GM12878 (cell line): Measurements from ENCODE around the gene CFAP54. TPM values are rescaled to one million over a fixed set of nuclear protein-coding genes. Genes with fewer than 3 reads are reported as not detected.

ENCODE experiments used
- ATAC-seq: fragments of 200-7000 bp; cut with Tn5 transposase; 3 replicates; pipeline ENCODE4 v1.9.1; 2020; ENCODE audit warnings: mild to moderate bottlenecking, moderate library complexity
- BruUV-seq: library from RNA; stranded (reverse); fragments of 400-500 nt; replicated peaks from 2 replicates; lab custom pipeline; 2021; lab: Mats Ljungman, UMichigan
- CTCF ChIA-PET: fragments of 300-600 bp; sonication (Branson Sonifier 250); formaldehyde crosslinking; extraction: SDS; loops from one replicate; lab custom pipeline; 2021; ENCODE audit warnings: inconsistent platforms; lab: Yijun Ruan, JAX
- POLR2A ChIA-PET: fragments of 350-600 bp; formaldehyde crosslinking; extraction: SDS; loops from one replicate; lab custom pipeline; 2021; ENCODE audit warnings: inconsistent platforms; lab: Charles Lee
- RAD21 ChIA-PET: fragments of 300-600 bp; sonication (Branson Sonifier 250); formaldehyde crosslinking; loops from one replicate; lab custom pipeline; 2023; ENCODE audit warnings: antibody characterized with exemption; ENCODE audit not compliant: unreplicated experiment; lab: Charles Lee
- SMC1A ChIA-PET: fragments of 300-600 bp; sonication (Branson Sonifier 250); formaldehyde crosslinking; loops from one replicate; lab custom pipeline; 2023; ENCODE audit not compliant: unreplicated experiment, uncharacterized antibody; lab: Charles Lee
- DNase-seq: peaks from one replicate; pipeline ENCODE4 v3.0.0-alpha.2; 2011; ENCODE audit warnings: low read depth, low spot score
- FAIRE-seq: peaks from 3 replicates; lab custom pipeline; 2011; peaks lifted over from hg19 to GRCh38; lab: Jason Lieb, UNC
- H2AFZ ChIP-seq: 2 replicates; pipeline ENCODE4 v1.6.0; 2011; ENCODE audit warnings: low read depth, low read length, control low read depth; ENCODE audit not compliant: control insufficient read depth
- H3K27ac ChIP-seq: 2 replicates; pipeline ENCODE4 v1.5.1; 2011; ENCODE audit warnings: control low read depth; ENCODE audit not compliant: control insufficient read depth, insufficient read depth
- H3K27me3 ChIP-seq, 2 experiments: replicated peaks in 1 of 2; 2 replicates each; pipeline versions ENCODE4 v1.6.0 to v1.6.1; 2011; ENCODE audit warnings: low read length in 1 of 2; ENCODE audit not compliant: control insufficient read depth in 2 of 2, insufficient read depth in 2 of 2
- H3K36me3 ChIP-seq, 2 experiments: 2 replicates each; pipeline ENCODE4 v1.5.1; 2011; ENCODE audit warnings: low read length in 1 of 2; ENCODE audit not compliant: control insufficient read depth in 2 of 2, insufficient read depth in 2 of 2
- H3K4me1 ChIP-seq: 2 replicates; pipeline ENCODE4 v1.6.1; 2011; ENCODE audit warnings: mild to moderate bottlenecking, low read length, moderate library complexity, mixed read lengths; ENCODE audit not compliant: control insufficient read depth, insufficient read depth
- H3K4me2 ChIP-seq: 2 replicates; pipeline ENCODE4 v1.6.0; 2011; ENCODE audit warnings: control low read depth; ENCODE audit not compliant: control insufficient read depth, insufficient read depth
- H3K4me3 ChIP-seq: fragments of 200-600 bp; sonication (generic); 2 replicates; pipeline ENCODE4 v1.5.1; 2016
- H3K79me2 ChIP-seq: 2 replicates; pipeline ENCODE4 v1.6.0; 2011; ENCODE audit warnings: low read length; ENCODE audit not compliant: control insufficient read depth, insufficient read depth
- H3K9ac ChIP-seq: 2 replicates; pipeline ENCODE4 v1.8.0; 2011; ENCODE audit warnings: low read length, control low read depth, mixed read lengths; ENCODE audit not compliant: control insufficient read depth, insufficient read depth
- H3K9me3 ChIP-seq: replicated peaks from 3 replicates; pipeline ENCODE4 v1.5.1; 2011; ENCODE audit warnings: mild to moderate bottlenecking, low read length; ENCODE audit not compliant: control insufficient read depth, insufficient read depth
- H4K20me1 ChIP-seq: 2 replicates; pipeline ENCODE4 v1.6.0; 2011; ENCODE audit not compliant: control insufficient read depth, insufficient read depth
- BHLHE40 ChIP-seq, 2 experiments: fragments of 450-650 bp in 1 of 2; IDR thresholded peaks; 2 replicates each; pipeline ENCODE4 v1.6.1; 2011 to 2017; ENCODE audit warnings: low read depth in 2 of 2, borderline replicate concordance in 1 of 2, improper control_type of control experiment in 1 of 2, low read length in 1 of 2, mild to moderate bottlenecking in 1 of 2
- MLLT1 ChIP-seq: fragments of 450-650 bp; IDR thresholded peaks from 2 replicates; pipeline ENCODE4 v1.6.1; 2016; ENCODE audit warnings: mild to moderate bottlenecking
- MTA3 ChIP-seq: IDR thresholded peaks from 2 replicates; pipeline ENCODE4 v1.6.1; 2012; ENCODE audit warnings: low read length, inconsistent platforms, borderline replicate concordance
- PAX5 ChIP-seq: IDR thresholded peaks from 2 replicates; pipeline ENCODE4 v1.6.1; 2011; ENCODE audit warnings: low read depth, low read length, borderline replicate concordance
- SP1 ChIP-seq: IDR thresholded peaks from one replicate; pipeline ENCODE4 v1.6.1; 2011; ENCODE audit warnings: low read depth, low read length
- ZBTB40 ChIP-seq: fragments of 450-650 bp; IDR thresholded peaks from 2 replicates; pipeline ENCODE4 v1.6.1; 2016; ENCODE audit warnings: mild to moderate bottlenecking, moderate library complexity, borderline replicate concordance
- WGBS: methylation state at CpG from one replicate; pipeline ENCODE4 v1.1.6; 2016; ENCODE audit warnings: low lambda C conversion rate; ENCODE audit not compliant: insufficient replicate concordance, insufficient coverage; ENCODE audit errors: missing lambda C conversion rate; 5-methylcytosine and 5-hydroxymethylcytosine counted together
- in situ Hi-C: fragments of 300-500 bp; cut with MboI; formaldehyde crosslinking; loops from 9 replicates; pipeline ENCODE4 v1.14.3; 2018; ENCODE audit warnings: mixed read lengths
- intact Hi-C: fragments of 100-400 bp; cut with micrococcal nuclease; formaldehyde crosslinking; loops from one replicate; pipeline ENCODE4 v1.14.2; 2022; ENCODE audit not compliant: unreplicated experiment
- polyA plus RNA-seq, 11 experiments: library from polyadenylated mRNA; depleted of rRNA in 4 of 11; unstranded in 6 of 11; stranded (reverse) in 5 of 11; fragments of >200 nt; fragmentation: Nextera tagmentation in 4 of 11; fragmentation: Illumina TruSeq in 1 of 11; extraction: Ambion mirVana in 4 of 11; extraction: Trizol in 1 of 11; gene quantifications; 1 replicate in 1 of 11; 2 replicates in 10 of 11; pipeline versions ENCODE4 v1.2.1 to v1.2.3, GENCODE V29; 2011 to 2016; ENCODE audit warnings: inconsistent platforms in 2 of 11, missing spikeins in 2 of 11, low read depth in 1 of 11
- total RNA-seq, 4 experiments: library from RNA; depleted of rRNA in 3 of 4; stranded (reverse); fragments of >200 nt in 3 of 4; fragmentation: Illumina TruSeq in 1 of 4; extraction: Trizol in 1 of 4; gene quantifications; 2 replicates each; pipeline versions ENCODE4 v1.2.1 to v1.2.3, GENCODE V29; 2013 to 2021
- TF ChIP-seq, protein P1 (sequence below), 3 experiments: IDR thresholded peaks in 2 of 3; conservative IDR thresholded peaks in 1 of 3; 2 replicates each; pipeline ENCODE4 v1.5.1; 2011; ENCODE audit warnings: low read depth in 3 of 3, low read length in 3 of 3, mild to moderate bottlenecking in 3 of 3, control low read depth in 2 of 3, moderate library complexity in 2 of 3, inconsistent platforms in 1 of 3, mixed read lengths in 1 of 3; ENCODE audit not compliant: control insufficient read depth in 2 of 3, insufficient read depth in 1 of 3; ENCODE audit errors: extremely low read depth in 1 of 3

The CFAP54 gene
- total and polyA plus RNA-seq, 10 of the 15 experiments (the other 5 are each of a cell fraction or from before 2014, with no cell fraction given), result 0.19 to 1.5 (median 0.56) TPM

GRCh38 chr12:96719660-96720362 is 230.4 kb downstream of the CFAP54 start (continued):
- peak; percentile 46 for TF ChIP-seq ZBTB40
- TF ChIP-seq BHLHE40 (IDR thresholded peaks at IDR 0.05; ENCODE audit: borderline replicate concordance in 1 of 2, low read depth in 2 of 2, low read length in 1 of 2), result peak in 1 of 2 experiments; percentile 34; a peak in 1 of 4 replicates
- peak; percentile 35; the same call in 1 of the 2 replicates for TF ChIP-seq PAX5
- TF ChIP-seq SP1, result no peak
- TF ChIP-seq, all 136 proteins: peak for 7

DNA sequence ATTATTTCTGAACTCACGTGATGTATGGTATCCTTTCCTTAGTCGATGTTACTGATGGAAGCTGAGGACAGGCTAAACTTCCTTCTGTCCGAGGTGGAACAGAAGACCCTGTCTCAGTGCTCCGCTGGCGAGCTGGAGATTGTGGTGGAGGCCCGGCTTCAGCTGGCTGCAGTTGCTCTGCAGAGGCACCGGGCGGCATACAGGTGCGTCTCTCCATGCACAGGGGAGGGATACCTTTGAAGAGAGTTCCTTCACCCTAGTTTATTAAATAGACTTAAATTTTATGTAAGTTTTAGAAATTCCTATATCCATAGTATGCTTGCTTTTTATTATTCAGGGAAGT is 231.0 kb downstream of the CFAP54 start:
- 70% methylated on average over 9 of the region's 9 CpGs for WGBS
- peak overlapping the region; percentile 77 for H3K4me2 ChIP-seq
- POLR2A ChIA-PET, result no interaction called here
- peak overlapping the region; percentile 53; the same call in 1 of the 2 replicates for H3K9ac ChIP-seq
- ATAC-seq, result peak; percentile 65
- H3K4me1 ChIP-seq, result no peaks in the 10 kb centered on the region
- CTCF ChIA-PET, result interaction anchor here (0.7 kb wide), 1 partner anchor 209 kb away, joined by 3 read pairs; no protein-coding TSS in a partner anchor
- no peak for DNase-seq
- intact Hi-C loops, result no loop called here
- H3K79me2 ChIP-seq, result no peaks in the 10 kb centered on the region
- peak overlapping the region; percentile 55 for H3K27ac ChIP-seq
- H3K4me3 ChIP-seq, result peak overlapping the region; percentile 54
- FAIRE-seq, result no peak
- no peaks in the 10 kb centered on the region for H3K36me3 ChIP-seq
- no peaks in the 10 kb centered on the region for H3K9me3 ChIP-seq
- in situ Hi-C loops, result no loop called here
- BruUV-seq, result no TSS peak
- SMC1A ChIA-PET, result interaction anchor here (1.2 kb wide), 2 partner anchors 31 to 264 kb away, joined by 3 to 5 read pairs; no protein-coding TSS in a partner anchor
- H4K20me1 ChIP-seq, result no peaks in the 10 kb centered on the region
- H2AFZ ChIP-seq, result peak overlapping the region; percentile 94
- no peaks in the 10 kb centered on the region for H3K27me3 ChIP-seq
- TF ChIP-seq, protein P1, sequence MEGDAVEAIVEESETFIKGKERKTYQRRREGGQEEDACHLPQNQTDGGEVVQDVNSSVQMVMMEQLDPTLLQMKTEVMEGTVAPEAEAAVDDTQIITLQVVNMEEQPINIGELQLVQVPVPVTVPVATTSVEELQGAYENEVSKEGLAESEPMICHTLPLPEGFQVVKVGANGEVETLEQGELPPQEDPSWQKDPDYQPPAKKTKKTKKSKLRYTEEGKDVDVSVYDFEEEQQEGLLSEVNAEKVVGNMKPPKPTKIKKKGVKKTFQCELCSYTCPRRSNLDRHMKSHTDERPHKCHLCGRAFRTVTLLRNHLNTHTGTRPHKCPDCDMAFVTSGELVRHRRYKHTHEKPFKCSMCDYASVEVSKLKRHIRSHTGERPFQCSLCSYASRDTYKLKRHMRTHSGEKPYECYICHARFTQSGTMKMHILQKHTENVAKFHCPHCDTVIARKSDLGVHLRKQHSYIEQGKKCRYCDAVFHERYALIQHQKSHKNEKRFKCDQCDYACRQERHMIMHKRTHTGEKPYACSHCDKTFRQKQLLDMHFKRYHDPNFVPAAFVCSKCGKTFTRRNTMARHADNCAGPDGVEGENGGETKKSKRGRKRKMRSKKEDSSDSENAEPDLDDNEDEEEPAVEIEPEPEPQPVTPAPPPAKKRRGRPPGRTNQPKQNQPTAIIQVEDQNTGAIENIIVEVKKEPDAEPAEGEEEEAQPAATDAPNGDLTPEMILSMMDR (IDR thresholded peaks at IDR 0.05 in 2 of 3, conservative IDR thresholded peaks at IDR 0.05 in 1 of 3; ENCODE audit: control insufficient read depth in 2 of 3, extremely low read depth in 1 of 3, insufficient read depth in 1 of 3, low read depth in 3 of 3, low read length in 3 of 3), result peak in 1 of 3 experiments; percentile 15; a peak in 1 of 6 replicates
- TF ChIP-seq MLLT1 (peak; percentile 57; the same call in 1 of the 2 replicates), MTA3 (no peak)
- RAD21 ChIA-PET, result interaction anchor here (0.9 kb wide), 1 partner anchor 264 kb away, joined by 3 read pairs; no protein-coding TSS in a partner anchor
